ENCODE results near the gene ZDHHC13. TPM values are rescaled to one million over a fixed set of nuclear protein-coding genes. Genes with fewer than 3 reads are reported as not detected.

ZDHHC13 gene
- total and polyA plus RNA-seq, 12 donors, result 6.5 to 30.7 (median 9.0) TPM

- intact Hi-C loops (cut with DNase I), result no loop called here
- DNase-seq, result no peak
- no peak overlapping the region for H3K4me3 ChIP-seq
- no peak overlapping the region for H3K27ac ChIP-seq
- H3K36me3 ChIP-seq (replicated peaks in 1 of 2), result no peaks in the 10 kb centered on the region
- no peaks in the 10 kb centered on the region for H3K9me3 ChIP-seq (replicated peaks in 1 of 3)
- 90 to 95% (median 92%) methylated on average over 2 of the region's 2 CpGs for WGBS, 4 donors
- H3K27me3 ChIP-seq, result no peaks in the 10 kb centered on the region
- TF ChIP-seq CTCF (IDR thresholded peaks at IDR 0.05) (no peak), POLR2A (IDR thresholded peaks at IDR 0.05) (no peak)
- H3K4me1 ChIP-seq (replicated peaks in 1 of 2), result no peaks in the 10 kb centered on the region
These were observed 91.2 kb downstream of the ZDHHC13 start for GRCh38 chr11:19208181-19208580.

- Histone ChIP-seq H3K27me3 (no peaks in the 10 kb centered on the region), H3K27ac (no peak overlapping the region), H3K36me3 (replicated peaks in 1 of 2) (no peaks in the 10 kb centered on the region), H3K4me1 (replicated peaks in 1 of 2) (no peaks in the 10 kb centered on the region), H3K4me3 (no peak overlapping the region), H3K9me3 (replicated peaks in 1 of 3) (no peaks in the 10 kb centered on the region)
- no peak for TF ChIP-seq CTCF (IDR thresholded peaks at IDR 0.05)
- DNase-seq, result no peak
- intact Hi-C loops (cut with DNase I), result no loop called here
- 65 to 81% (median 77%) methylated on average over 3 of the region's 3 CpGs for WGBS, 4 donors
These were observed 92.1 kb downstream of the ZDHHC13 start for GRCh38 chr11:19208959-19209546.

GRCh38 chr11:19209617-19210370, 92.8 kb downstream of the ZDHHC13 start:
- no peak for TF ChIP-seq POLR2A (IDR thresholded peaks at IDR 0.05)
- TF ChIP-seq CTCF (IDR thresholded peaks at IDR 0.05), result no peak
- Histone ChIP-seq H3K36me3 (replicated peaks in 1 of 2) (no peaks in the 10 kb centered on the region), H3K9me3 (replicated peaks in 1 of 3) (no peaks in the 10 kb centered on the region), H3K27me3 (no peaks in the 10 kb centered on the region), H3K4me3 (no peak overlapping the region), H3K4me1 (replicated peaks in 1 of 2) (no peaks in the 10 kb centered on the region), H3K27ac (no peak overlapping the region)
- intact Hi-C loops (cut with DNase I), result no loop called here
- DNase-seq, result no peak
- WGBS, 4 donors, result 69 to 76% (median 75%) methylated on average over 4 of the region's 4 CpGs

GRCh38 chr11:19216021-19216420, 99.1 kb downstream of the ZDHHC13 start:
- TF ChIP-seq CTCF (IDR thresholded peaks at IDR 0.05) (no peak), POLR2A (IDR thresholded peaks at IDR 0.05) (no peak)
- intact Hi-C loops (cut with DNase I), result no loop called here
- H3K4me3 ChIP-seq, result no peak overlapping the region
- H3K27ac ChIP-seq, result no peak overlapping the region
- no peaks in the 10 kb centered on the region for H3K9me3 ChIP-seq (replicated peaks in 1 of 3)
- no peaks in the 10 kb centered on the region for H3K36me3 ChIP-seq (replicated peaks in 1 of 2)
- 79 to 87% (median 86%) methylated on average over 4 of the region's 4 CpGs for WGBS, 4 donors
- H3K27me3 ChIP-seq, result no peaks in the 10 kb centered on the region
- DNase-seq, result no peak
- H3K4me1 ChIP-seq (replicated peaks in 1 of 2), result no peaks in the 10 kb centered on the region

Measured in adrenal gland (tissue), 12 donors.